GM18873 (cell line): ENCODE measurements around the gene CDK17.
"Not testable (repeated sequence)": the region's sequence is repeated elsewhere in the genome, so short reads cannot be mapped to it uniquely, and the experiment has no call there.

ENCODE experiments used
- ATAC-seq: cut with Tn5 transposase; IDR thresholded peaks from one replicate; pipeline ENCODE4 v1.9.1; 2021; ENCODE audit warnings: mild to moderate bottlenecking, moderate library complexity, moderate number of reproducible peaks; ENCODE audit not compliant: unreplicated experiment, low FRiP score

The CDK17 gene

GRCh38 chr12:96360550-96360949 is 39.7 kb downstream of the CDK17 start:
- ATAC-seq, result no peak

- no peak for ATAC-seq
These were observed 40.9 kb downstream of the CDK17 start for GRCh38 chr12:96359328-96359727.

- ATAC-seq, result no peak
These were observed 43.4 kb downstream of the CDK17 start for GRCh38 chr12:96356831-96357230.

GRCh38 chr12:96354844-96355534 is 45.2 kb downstream of the CDK17 start:
- ATAC-seq, result no peak

GRCh38 chr12:96354326-96354725 is 45.9 kb downstream of the CDK17 start:
- ATAC-seq, result no peak

GRCh38 chr12:96352161-96352835 is 47.9 kb downstream of the CDK17 start:
- ATAC-seq, result no peak

GRCh38 chr12:96350982-96351381 is 49.3 kb downstream of the CDK17 start:
- no peak for ATAC-seq

GRCh38 chr12:96347130-96347699 is 53.0 kb downstream of the CDK17 start:
- no peak for ATAC-seq

- not testable (repeated sequence) for ATAC-seq
These were observed 53.5 kb downstream of the CDK17 start for GRCh38 chr12:96346716-96347115.

- ATAC-seq, result no peak
These were observed 56.0 kb downstream of the CDK17 start for GRCh38 chr12:96344124-96344695.

GRCh38 chr12:96343347-96343954 is 56.8 kb downstream of the CDK17 start:
- peak; percentile 58 for ATAC-seq

- ATAC-seq, result not testable (repeated sequence)
These were observed 60.6 kb downstream of the CDK17 start for GRCh38 chr12:96339666-96340065.

- no peak for ATAC-seq
These were observed 61.3 kb downstream of the CDK17 start for GRCh38 chr12:96338852-96339471.

GRCh38 chr12:96337953-96338352 is 62.3 kb downstream of the CDK17 start:
- no peak for ATAC-seq

- ATAC-seq, result no peak
These were observed 63.8 kb downstream of the CDK17 start for GRCh38 chr12:96336489-96336888.

- ATAC-seq, result peak; percentile 82
These were observed 65.0 kb downstream of the CDK17 start for GRCh38 chr12:96335270-96335669.

- ATAC-seq, result no peak
These were observed 65.7 kb downstream of the CDK17 start for GRCh38 chr12:96334502-96334901.

GRCh38 chr12:96329545-96329944 is 70.7 kb downstream of the CDK17 start:
- no peak for ATAC-seq

GRCh38 chr12:96329018-96329417 is 71.2 kb downstream of the CDK17 start:
- ATAC-seq, result no peak

- no peak for ATAC-seq
These were observed 72.3 kb downstream of the CDK17 start for GRCh38 chr12:96327889-96328288.

- ATAC-seq, result no peak
These were observed 72.9 kb downstream of the CDK17 start for GRCh38 chr12:96327346-96327745.
